PC-3 (cell line): ENCODE results near the gene BPHL. TPM values are rescaled to one million over a fixed set of nuclear protein-coding genes. Genes with fewer than 3 reads are reported as not detected.

ENCODE experiments used
- ATAC-seq: fragments of 200-7000 bp; cut with Tn5 transposase; 2 replicates; pipeline ENCODE4 v1.9.1; 2020; ENCODE audit warnings: mild to moderate bottlenecking, moderate library complexity
- BruUV-seq: library from RNA; stranded (reverse); fragments of 400-500 nt; replicated peaks from 2 replicates; lab custom pipeline; 2021; lab: Mats Ljungman, UMichigan
- CTCF ChIA-PET: fragments of 300-600 bp; sonication (Branson Sonifier 250); formaldehyde crosslinking; loops from one replicate; lab custom pipeline; 2022; ENCODE audit warnings: antibody characterized with exemption; lab: Charles Lee
- POLR2A ChIA-PET: fragments of 300-600 bp; sonication (Branson Sonifier 250); formaldehyde crosslinking; loops from one replicate; lab custom pipeline; 2022; ENCODE audit warnings: antibody characterized with exemption; ENCODE audit not compliant: unreplicated experiment; lab: Charles Lee
- DNase-seq: peaks from one replicate; pipeline ENCODE4 v3.0.0-alpha.2; 2015
- H2AFZ ChIP-seq: fragments of 300-600 bp; sonication (generic); 2 replicates; pipeline ENCODE4 v1.6.0; 2016; ENCODE audit warnings: antibody characterized with exemption, low read length
- H3F3A ChIP-seq: fragments of 300-600 bp; sonication (generic); one replicate; pipeline ENCODE4 v1.6.0; 2017; ENCODE audit warnings: antibody characterized with exemption, low read length, control low read depth, mild to moderate bottlenecking; ENCODE audit not compliant: unreplicated experiment
- H3K27ac ChIP-seq: fragments of 300-600 bp; sonication (generic); 2 replicates; pipeline ENCODE4 v1.5.1; 2016; ENCODE audit warnings: mild to moderate bottlenecking, low read length
- H3K27me3 ChIP-seq: fragments of 300-600 bp; sonication (generic); 2 replicates; pipeline ENCODE4 v1.6.1; 2016; ENCODE audit warnings: low read length, mixed read lengths
- H3K36me3 ChIP-seq: fragments of 300-600 bp; sonication (generic); 2 replicates; pipeline ENCODE4 v1.6.1; 2016; ENCODE audit warnings: low read depth, mixed run types, low read length, mixed read lengths
- H3K4me1 ChIP-seq: fragments of 300-600 bp; sonication (generic); 2 replicates; pipeline ENCODE4 v1.5.1; 2016; ENCODE audit warnings: low read length; ENCODE audit not compliant: insufficient read depth
- H3K4me2 ChIP-seq: fragments of 300-600 bp; sonication (generic); 2 replicates; pipeline ENCODE4 v1.6.0; 2016; ENCODE audit warnings: low read length
- H3K4me3 ChIP-seq: fragments of 300-600 bp; sonication (generic); 2 replicates; pipeline ENCODE4 v1.5.1; 2016; ENCODE audit warnings: mild to moderate bottlenecking, low read length, mixed read lengths
- H3K79me2 ChIP-seq: fragments of 300-600 bp; sonication (generic); 2 replicates; pipeline ENCODE4 v1.6.1; 2017; ENCODE audit warnings: low read length, mixed read lengths
- H3K9ac ChIP-seq: fragments of 300-600 bp; sonication (generic); 2 replicates; pipeline ENCODE4 v1.6.0; 2016; ENCODE audit warnings: mild to moderate bottlenecking, low read length
- H3K9me2 ChIP-seq: fragments of 300-600 bp; sonication (generic); replicated peaks from 2 replicates; pipeline ENCODE4 v1.6.1; 2016; ENCODE audit warnings: mixed run types, low read length, mixed read lengths
- H3K9me3 ChIP-seq: fragments of 300-600 bp; sonication (generic); 2 replicates; pipeline ENCODE4 v1.6.1; 2016; ENCODE audit warnings: low read length, mixed read lengths
- H4K20me1 ChIP-seq: fragments of 300-600 bp; sonication (generic); 2 replicates; pipeline ENCODE4 v1.6.1; 2016; ENCODE audit warnings: low read length, mixed read lengths
- CTCF ChIP-seq: fragments of 300-600 bp; sonication (generic); conservative IDR thresholded peaks from 2 replicates; pipeline ENCODE4 v1.5.1; 2017; ENCODE audit warnings: antibody characterized with exemption, low read depth, mild to moderate bottlenecking, low read length
- EZH2 ChIP-seq: fragments of 300-600 bp; sonication (generic); IDR thresholded peaks from one replicate; pipeline ENCODE4 v1.6.1; 2017; ENCODE audit warnings: antibody characterized with exemption, mild to moderate bottlenecking, low read length; ENCODE audit not compliant: unreplicated experiment
- EZH2phosphoT487 ChIP-seq: fragments of 300-600 bp; sonication (generic); IDR thresholded peaks from 2 replicates; pipeline ENCODE4 v1.6.1; 2018; ENCODE audit warnings: mild to moderate bottlenecking, antibody characterized with exemption, low read length, borderline replicate concordance
- intact Hi-C: fragments of 100-400 bp; cut with micrococcal nuclease; formaldehyde crosslinking; loops from 2 replicates; pipeline ENCODE4 v1.9.0; 2023
- total RNA-seq: library from RNA; depleted of rRNA; stranded (reverse); fragments of >200 nt; gene quantifications from 2 replicates; pipeline ENCODE4 v1.2.3, GENCODE V29; 2014

The BPHL gene
- total RNA-seq, 1 experiment from 2014 or later = 15.8 TPM

- Histone ChIP-seq H3K9me2 (no peaks in the 10 kb centered on the region), H3K9ac (no peak overlapping the region), H3K9me3 (no peaks in the 10 kb centered on the region), H3K27me3 (no peaks in the 10 kb centered on the region), H3K4me3 (no peak overlapping the region), H3F3A (no peaks in the 10 kb centered on the region), H3K4me2 (no peak overlapping the region), H3K4me1 (no peaks in the 10 kb centered on the region), H4K20me1 (no peaks in the 10 kb centered on the region), H3K79me2 (no peaks in the 10 kb centered on the region), H2AFZ (no peak overlapping the region), H3K36me3 (no peaks in the 10 kb centered on the region), H3K27ac (no peak overlapping the region)
- ATAC-seq (no peak), DNase-seq (no peak)
- BruUV-seq = no TSS peak
- TF ChIP-seq EZH2 = no peak
- no peak for TF ChIP-seq EZH2phosphoT487
- TF ChIP-seq CTCF = no peak
- intact Hi-C loops = no loop called here
- CTCF ChIA-PET = no interaction called here
- POLR2A ChIA-PET = interaction anchor here (0.6 kb wide), 1 partner anchor 126 kb away, joined by 7 read pairs; no protein-coding TSS in a partner anchor
Observed at GRCh38 chr6:3194535-3195419, 76.3 kb downstream of the BPHL start.

GRCh38 chr6:3195420-3195694 is 76.8 kb downstream of the BPHL start:
- ATAC-seq = no peak
- H3K27ac ChIP-seq = no peak overlapping the region
- H3K9ac ChIP-seq = no peak overlapping the region
- H3K9me3 ChIP-seq = no peaks in the 10 kb centered on the region
- DNase-seq = no peak
- no peak overlapping the region for H2AFZ ChIP-seq
- intact Hi-C loops = no loop called here
- no TSS peak for BruUV-seq
- H3K4me2 ChIP-seq = no peak overlapping the region
- ChIA-PET POLR2A (no interaction called here), CTCF (interaction anchor here (1.1 kb wide), 1 partner anchor 13 kb away, joined by 3 read pairs; no protein-coding TSS in a partner anchor)
- H3K4me1 ChIP-seq = no peaks in the 10 kb centered on the region
- no peaks in the 10 kb centered on the region for H4K20me1 ChIP-seq
- H3F3A ChIP-seq = no peaks in the 10 kb centered on the region
- H3K79me2 ChIP-seq = no peaks in the 10 kb centered on the region
- TF ChIP-seq EZH2 (no peak), CTCF (no peak), EZH2phosphoT487 (no peak)
- H3K4me3 ChIP-seq = no peak overlapping the region
- H3K9me2 ChIP-seq = no peaks in the 10 kb centered on the region
- H3K36me3 ChIP-seq = no peaks in the 10 kb centered on the region
- no peaks in the 10 kb centered on the region for H3K27me3 ChIP-seq
